Keratinocyte (primary cell): ENCODE results near the gene TMEM119.

Source experiments
- CTCF ChIP-seq, 3 experiments: IDR thresholded peaks in 1 of 3; conservative IDR thresholded peaks in 1 of 3; optimal IDR thresholded peaks in 1 of 3; 2 replicates in 2 of 3; 3 replicates in 1 of 3; pipeline versions ENCODE3 to v1.5.1; 2011; ENCODE audit warnings: low read length in 3 of 3, mild to moderate bottlenecking in 3 of 3, moderate library complexity in 2 of 3, control low read depth in 1 of 3, inconsistent platforms in 1 of 3; ENCODE audit not compliant: insufficient read depth in 2 of 3; ENCODE audit errors: extremely low read depth in 1 of 3
- EZH2 ChIP-seq: IDR thresholded peaks from one replicate; pipeline ENCODE4 v1.6.1; 2012; ENCODE audit warnings: inconsistent platforms, mild to moderate bottlenecking, low read length, moderate library complexity

DNA sequence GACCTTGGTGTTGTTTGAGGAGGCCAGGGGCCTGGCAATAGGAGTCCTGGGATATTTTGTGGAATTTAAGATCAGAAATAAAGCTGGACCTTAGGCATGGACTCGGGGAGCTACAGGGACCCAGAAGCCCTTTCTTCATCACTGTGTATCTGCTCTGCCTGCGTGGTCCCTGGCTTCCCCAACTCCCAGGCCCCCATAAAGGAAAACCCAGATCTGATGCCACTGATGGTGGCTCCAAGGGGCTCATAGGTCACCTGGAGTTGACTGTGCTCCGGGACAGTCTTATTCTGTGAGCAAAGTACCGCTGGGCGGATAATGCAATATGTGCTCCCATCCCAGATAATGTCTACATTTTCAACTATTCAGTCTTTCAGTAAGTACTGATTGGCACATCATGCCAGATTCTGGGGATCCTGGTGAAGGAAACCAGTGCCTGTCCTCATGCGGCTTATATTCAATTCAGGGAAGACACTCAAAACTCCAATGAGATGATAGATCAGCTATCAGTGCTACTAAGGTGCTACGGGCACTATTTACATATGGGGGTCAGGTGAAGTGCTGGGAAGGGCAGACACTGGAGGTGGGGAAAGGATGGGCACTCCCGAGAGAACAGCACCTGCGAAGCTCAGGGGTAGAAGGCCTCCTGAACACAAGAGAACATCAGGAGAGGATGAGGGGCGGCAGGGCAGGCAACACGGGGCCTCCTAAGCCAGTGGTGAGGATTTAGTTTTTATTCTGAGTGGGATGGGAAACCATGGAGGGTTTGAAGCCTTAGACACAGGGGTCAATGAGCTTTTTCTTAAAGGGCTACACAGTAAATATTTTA, 41.3 kb upstream of the TMEM119 start:
- TF ChIP-seq EZH2: no peak
- TF ChIP-seq CTCF (optimal IDR thresholded peaks at IDR 0.05 in 1 of 3, IDR thresholded peaks at IDR 0.05 in 1 of 3, conservative IDR thresholded peaks at IDR 0.05 in 1 of 3; ENCODE audit: extremely low read depth in 1 of 3, insufficient read depth in 2 of 3, low read length in 3 of 3): no peak
